IPS-20b (cell line): ENCODE results near the gene KLK15.

ENCODE experiments used
- H3K27ac ChIP-seq: one replicate; pipeline ENCODE4 v1.5.1; 2013; ENCODE audit warnings: low read length
- H3K27me3 ChIP-seq: 2 replicates; pipeline ENCODE4 v1.6.1; 2013; ENCODE audit warnings: mild to moderate bottlenecking, low read length, inconsistent platforms; ENCODE audit not compliant: insufficient read depth
- H3K36me3 ChIP-seq: 2 replicates; pipeline ENCODE4 v1.6.1; 2013; ENCODE audit warnings: low read depth, mild to moderate bottlenecking, inconsistent platforms, low read length, moderate library complexity; ENCODE audit not compliant: insufficient read depth
- H3K4me1 ChIP-seq: 2 replicates; pipeline ENCODE4 v1.6.1; 2013; ENCODE audit warnings: mild to moderate bottlenecking, control low read depth, inconsistent platforms, low read length, moderate library complexity; ENCODE audit not compliant: insufficient read depth
- H3K4me3 ChIP-seq: 2 replicates; pipeline ENCODE4 v1.5.1; 2013; ENCODE audit warnings: mild to moderate bottlenecking, low read length, inconsistent platforms
- H3K9ac ChIP-seq: 2 replicates; pipeline ENCODE4 v1.6.1; 2013; ENCODE audit warnings: low read depth, mild to moderate bottlenecking, inconsistent platforms, low read length, moderate library complexity
- H3K9me3 ChIP-seq: 2 replicates; pipeline ENCODE4 v1.6.1; 2013; ENCODE audit warnings: mild to moderate bottlenecking, low read depth, low read length, inconsistent platforms; ENCODE audit not compliant: insufficient read depth

The KLK15 gene

DNA sequence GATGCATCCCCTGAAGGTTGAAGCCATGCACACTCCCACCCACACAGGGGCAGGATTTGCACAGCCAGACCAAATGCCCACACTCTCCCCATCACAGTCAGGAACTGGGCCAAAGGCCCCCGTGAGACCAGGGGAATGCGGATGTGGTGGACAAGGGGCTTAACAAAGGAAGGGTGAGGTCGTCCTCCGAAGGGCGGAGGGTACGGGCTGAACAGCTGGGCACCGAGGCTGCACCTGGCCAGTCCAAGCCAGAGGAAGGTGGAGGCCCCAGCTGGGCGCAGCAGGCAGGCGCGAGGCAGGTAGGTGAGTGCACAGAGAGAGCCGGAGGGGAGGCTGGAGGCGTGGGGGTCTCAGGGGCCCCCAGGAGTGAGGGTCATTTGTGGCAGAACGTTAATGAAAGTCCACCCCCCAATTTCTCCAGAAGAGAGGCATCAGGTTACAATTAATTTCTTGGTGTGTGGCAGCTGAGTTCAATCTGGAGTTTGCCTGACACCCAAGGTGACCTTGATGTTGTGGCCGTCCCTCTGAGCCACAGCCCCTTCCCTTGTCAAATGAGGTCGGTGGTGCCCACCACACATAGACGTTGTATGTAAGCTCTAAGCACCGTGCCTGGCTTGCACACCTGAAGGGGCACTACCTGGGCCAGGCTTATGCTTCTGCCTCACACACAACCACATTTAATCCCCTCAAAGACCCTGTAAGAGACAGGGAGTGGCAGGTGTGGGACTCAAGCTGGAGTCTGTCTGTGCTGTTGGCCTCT, 2.9 kb downstream of the KLK15 start:
- Histone ChIP-seq H3K27ac (no peak overlapping the region), H3K9ac (no peak overlapping the region), H3K4me1 (no peaks in the 10 kb centered on the region), H3K4me3 (no peak overlapping the region), H3K36me3 (no peaks in the 10 kb centered on the region), H3K9me3 (peaks cover under 1% of the 10 kb centered on the region; the same call in 1 of the 2 replicates), H3K27me3 (peaks cover 19% of the 10 kb centered on the region)

DNA sequence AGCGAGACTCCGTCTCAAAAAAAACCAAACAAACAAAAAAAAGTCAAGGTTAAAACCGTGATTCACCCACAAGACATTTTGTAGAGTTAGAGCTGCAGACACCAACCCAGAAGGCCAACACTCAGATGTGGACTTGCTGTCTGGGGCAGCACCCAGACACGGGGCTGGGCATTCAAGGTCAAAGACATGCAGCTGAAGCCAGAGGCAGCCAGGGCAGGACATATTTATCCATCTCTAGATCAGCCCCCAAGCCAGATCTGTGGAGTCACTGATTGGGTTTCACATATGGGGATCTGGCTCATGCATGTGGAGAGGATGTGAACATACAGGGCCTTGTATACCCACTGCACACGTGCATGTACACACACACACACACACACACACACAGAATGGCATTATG, 3.6 kb downstream of the KLK15 start:
- H3K9me3 ChIP-seq = peaks cover 4% of the 10 kb centered on the region; the same call in 1 of the 2 replicates
- H3K4me3 ChIP-seq = no peak overlapping the region
- H3K4me1 ChIP-seq = no peaks in the 10 kb centered on the region
- no peak overlapping the region for H3K9ac ChIP-seq
- peaks cover 12% of the 10 kb centered on the region for H3K27me3 ChIP-seq
- no peaks in the 10 kb centered on the region for H3K36me3 ChIP-seq
- no peak overlapping the region for H3K27ac ChIP-seq

DNA sequence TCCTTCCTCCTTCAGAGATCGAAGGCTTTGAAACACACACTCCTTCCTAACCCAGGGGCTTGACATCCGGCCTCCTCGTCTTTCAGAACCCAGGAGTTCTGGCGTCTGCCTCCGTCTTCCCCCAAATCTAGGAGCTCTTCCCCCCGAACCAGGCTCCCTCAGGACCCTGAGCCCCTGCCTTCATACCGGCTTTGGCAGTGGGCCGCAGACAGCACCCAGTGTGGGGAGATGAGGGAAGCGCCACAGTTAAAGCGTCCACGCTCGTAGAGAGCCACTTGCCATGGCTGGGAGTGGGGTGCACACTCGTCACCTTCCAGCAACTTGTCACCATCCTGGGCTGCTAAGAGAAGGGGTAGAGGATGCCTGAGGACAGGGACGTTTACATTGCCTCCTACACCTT, 5.9 kb downstream of the KLK15 start:
- Histone ChIP-seq H3K36me3 (no peaks in the 10 kb centered on the region), H3K27ac (no peak overlapping the region), H3K27me3 (peaks cover 4% of the 10 kb centered on the region), H3K4me1 (no peaks in the 10 kb centered on the region), H3K4me3 (no peak overlapping the region), H3K9ac (no peak overlapping the region), H3K9me3 (peaks cover 4% of the 10 kb centered on the region)

DNA sequence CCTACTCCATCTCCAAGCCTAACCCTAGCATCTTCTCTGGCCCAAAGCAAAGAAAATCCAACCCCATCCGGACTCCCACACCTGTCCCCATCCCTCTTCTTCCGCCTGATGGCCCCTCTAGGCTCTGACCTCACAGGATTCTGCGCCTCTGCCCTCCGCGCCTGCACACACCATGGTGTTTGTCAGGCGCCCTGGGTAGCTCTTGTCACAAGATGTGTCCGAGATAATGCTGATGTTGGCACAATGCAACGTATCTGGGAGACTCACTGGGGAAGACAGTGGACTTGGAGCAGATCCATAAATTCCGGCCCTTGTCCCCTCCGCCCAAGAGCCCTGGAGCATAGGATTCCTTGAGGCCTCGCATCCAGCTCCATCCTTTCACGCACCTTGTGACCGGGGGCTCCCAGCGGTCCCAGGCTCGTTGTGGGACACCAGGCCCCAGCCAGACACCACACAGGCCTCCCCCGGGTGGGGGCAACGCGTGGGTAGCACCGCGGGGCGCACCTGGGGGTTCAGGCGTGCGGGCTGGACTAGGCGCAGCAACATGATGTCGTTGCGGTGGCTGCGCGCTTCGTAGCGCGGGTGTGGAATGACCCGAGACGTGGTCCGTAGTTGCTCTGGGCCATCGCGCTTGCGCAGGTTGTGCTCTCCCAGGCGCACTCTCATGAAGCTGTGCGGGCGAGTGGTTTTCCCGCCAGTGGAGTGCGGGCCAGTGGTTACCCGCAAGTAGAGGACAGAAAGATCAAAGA, 6.7 kb downstream of the KLK15 start:
- Histone ChIP-seq H3K27me3 (peaks cover 12% of the 10 kb centered on the region), H3K4me1 (no peaks in the 10 kb centered on the region), H3K36me3 (no peaks in the 10 kb centered on the region), H3K9me3 (peaks cover 4% of the 10 kb centered on the region), H3K4me3 (no peak overlapping the region), H3K9ac (no peak overlapping the region), H3K27ac (no peak overlapping the region)

DNA sequence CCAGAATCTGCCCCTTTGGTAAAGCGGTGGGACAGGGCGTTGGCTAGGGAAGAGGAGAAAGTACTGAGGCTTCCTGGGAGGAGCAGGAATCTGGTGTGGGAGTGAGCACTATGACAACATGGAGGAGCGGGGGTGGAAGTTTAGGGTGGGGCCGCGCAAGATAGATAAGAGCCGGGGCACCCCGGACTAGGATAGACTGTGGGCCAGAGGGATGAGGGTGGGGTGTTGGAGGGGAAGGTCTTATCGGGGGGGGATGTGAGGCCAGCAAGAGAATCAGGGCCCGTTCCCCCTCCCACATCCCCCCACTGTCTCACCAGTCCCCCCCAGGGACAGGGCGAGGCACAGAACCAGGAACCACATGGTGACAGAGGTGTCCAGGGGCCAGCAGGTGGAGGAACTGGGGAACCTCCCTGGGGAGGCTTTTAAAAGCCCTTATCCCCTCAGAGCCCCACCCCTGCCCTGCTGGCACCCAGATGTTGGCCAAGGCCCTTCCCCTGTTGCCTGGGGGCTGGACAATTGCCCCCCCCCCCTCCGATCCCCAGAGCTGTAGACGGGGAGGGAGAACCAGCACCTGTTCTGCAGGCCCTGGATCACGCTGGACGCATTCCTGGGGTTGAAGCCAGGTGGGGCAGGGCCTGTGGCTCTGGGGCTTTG, 9.9 kb downstream of the KLK15 start, which contains the start of gene KLK1:
TSS of gene KLK1 (minus strand) at position 399 of the 654 bp plus-strand sequence. CDS start at position 360, 39 bp downstream.
- Histone ChIP-seq H3K9ac (no peak within 1 kb of the TSS), H3K36me3 (no peaks in the 10 kb centered on the region), H3K27me3 (peaks cover 42% of the 10 kb centered on the region), H3K4me1 (peaks cover 3% of the 10 kb centered on the region; the same call in 1 of the 2 replicates), H3K27ac (no peak within 1 kb of the TSS), H3K4me3 (no peak within 1 kb of the TSS), H3K9me3 (peaks cover 4% of the 10 kb centered on the region)

DNA sequence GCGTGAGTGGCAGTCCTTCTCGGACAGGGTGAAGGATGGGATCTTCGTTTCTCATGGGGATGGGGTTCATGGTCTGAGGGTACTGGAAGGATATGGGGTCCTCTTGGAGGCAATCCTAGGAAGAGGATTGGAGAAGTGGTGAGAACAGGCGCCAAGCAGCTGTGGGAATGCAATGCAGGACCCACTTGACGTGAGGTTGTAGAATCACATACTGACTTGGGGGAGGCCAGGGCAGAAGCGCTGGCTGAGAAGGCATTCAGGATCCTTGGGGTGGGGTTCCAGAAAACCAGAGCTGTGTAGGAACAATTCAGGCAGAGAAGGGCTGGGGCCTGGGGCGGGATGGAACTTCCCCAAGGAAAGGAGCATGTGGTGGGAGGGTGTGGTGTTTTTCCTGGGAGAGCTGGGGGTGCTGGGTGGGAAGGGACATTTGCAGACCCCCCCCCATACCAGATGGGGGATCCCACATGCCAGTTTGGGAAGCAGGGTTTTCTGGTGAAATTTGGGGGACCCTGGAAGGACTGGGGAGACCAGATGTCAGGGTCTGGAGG, 10.6 kb downstream of the KLK15 start:
- no peak overlapping the region for H3K4me3 ChIP-seq
- H3K36me3 ChIP-seq = no peaks in the 10 kb centered on the region
- peaks cover 45% of the 10 kb centered on the region for H3K27me3 ChIP-seq
- H3K27ac ChIP-seq = no peak overlapping the region
- peaks cover 4% of the 10 kb centered on the region for H3K9me3 ChIP-seq
- peaks cover 3% of the 10 kb centered on the region; the same call in 1 of the 2 replicates for H3K4me1 ChIP-seq
- no peak overlapping the region for H3K9ac ChIP-seq

DNA sequence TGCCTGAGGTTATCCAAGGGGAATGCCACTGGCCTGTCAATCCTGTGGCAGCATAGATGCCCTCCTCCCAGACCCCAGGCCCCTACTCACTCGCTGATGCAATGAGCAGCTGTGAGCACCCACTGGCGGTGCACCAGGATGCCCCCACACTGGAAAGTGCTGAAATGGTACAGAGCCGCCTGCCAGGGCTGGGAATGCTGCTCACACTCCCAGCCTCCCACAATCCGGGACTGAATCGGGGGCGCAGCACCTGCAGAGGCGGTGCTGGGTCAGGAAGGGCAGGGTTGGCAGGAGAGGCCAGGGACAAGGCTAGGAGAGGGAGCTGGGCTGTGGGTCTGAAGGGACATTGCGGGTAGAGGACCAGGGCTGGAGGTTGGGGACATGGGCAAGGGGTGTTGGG, 11.8 kb downstream of the KLK15 start:
- Histone ChIP-seq H3K27ac (no peak overlapping the region), H3K36me3 (no peaks in the 10 kb centered on the region), H3K4me3 (no peak overlapping the region), H3K27me3 (peaks cover 52% of the 10 kb centered on the region), H3K9me3 (peaks cover 4% of the 10 kb centered on the region), H3K9ac (no peak overlapping the region), H3K4me1 (peaks cover 3% of the 10 kb centered on the region; the same call in 1 of the 2 replicates)

DNA sequence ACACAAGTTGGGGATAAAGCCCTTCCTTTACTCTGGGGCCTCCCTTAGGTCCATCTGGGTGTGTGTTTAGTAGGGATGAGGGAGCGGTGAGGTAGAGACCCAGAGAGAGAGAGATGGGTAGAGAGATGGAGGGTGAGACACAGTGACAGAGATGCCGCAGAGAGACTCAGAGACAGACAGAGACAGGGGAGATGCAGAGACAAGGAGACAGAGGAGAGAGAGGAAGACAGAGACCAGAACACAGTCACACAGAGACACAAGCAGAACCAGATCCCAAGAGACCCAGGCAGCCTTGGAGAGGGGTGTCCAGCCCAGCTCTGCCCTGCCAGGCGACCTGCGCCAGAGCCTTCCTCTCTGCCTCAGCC, 12.1 kb downstream of the KLK15 start:
- no peak overlapping the region for H3K27ac ChIP-seq
- peaks cover 4% of the 10 kb centered on the region for H3K9me3 ChIP-seq
- H3K4me3 ChIP-seq = peak overlapping the region; percentile 26; the same call in 1 of the 2 replicates
- H3K4me1 ChIP-seq = peaks cover 3% of the 10 kb centered on the region; the same call in 1 of the 2 replicates
- peaks cover 52% of the 10 kb centered on the region for H3K27me3 ChIP-seq
- no peak overlapping the region for H3K9ac ChIP-seq
- H3K36me3 ChIP-seq = no peaks in the 10 kb centered on the region

DNA sequence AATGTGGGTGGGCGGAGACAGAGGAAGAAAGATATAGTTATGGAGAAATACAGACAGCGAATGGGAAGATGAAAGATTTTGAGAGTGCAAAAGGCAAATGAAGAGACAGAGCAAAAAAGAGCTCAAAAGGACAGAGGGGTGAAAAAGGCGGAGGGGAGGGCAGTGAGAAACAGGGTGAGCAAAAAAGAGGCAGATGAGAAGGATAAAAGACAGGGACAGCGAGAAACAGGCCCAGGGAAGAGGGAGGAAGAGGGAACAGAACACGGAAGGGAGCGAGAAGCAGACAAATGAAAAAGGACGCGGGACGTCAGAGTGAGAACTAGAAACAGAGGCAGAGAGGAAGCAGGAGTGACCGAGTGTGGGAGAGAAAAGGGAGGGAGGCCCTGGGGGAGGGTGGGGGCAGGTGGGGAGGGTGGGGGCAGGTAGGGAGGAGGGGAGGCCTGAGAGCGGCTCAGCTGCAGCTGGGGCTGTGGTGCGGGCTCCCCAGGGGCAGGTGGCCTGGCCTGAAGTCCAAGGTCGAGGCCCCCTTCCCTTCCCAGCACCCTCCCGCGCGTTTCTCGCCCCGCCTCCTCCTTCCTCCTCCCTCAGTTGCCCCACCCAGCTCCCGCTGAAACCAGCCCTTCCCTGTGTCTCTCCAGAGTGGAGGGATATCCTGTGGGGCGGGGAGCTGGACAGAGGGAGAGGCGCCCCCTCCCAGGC, 12.7 kb downstream of the KLK15 start:
- Histone ChIP-seq H3K27ac (no peak overlapping the region), H3K9me3 (peaks cover 4% of the 10 kb centered on the region), H3K4me3 (peak overlapping the region; percentile 59; the same call in 1 of the 2 replicates), H3K36me3 (no peaks in the 10 kb centered on the region), H3K9ac (no peak overlapping the region), H3K4me1 (peaks cover 3% of the 10 kb centered on the region; the same call in 1 of the 2 replicates), H3K27me3 (peaks cover 52% of the 10 kb centered on the region)

DNA sequence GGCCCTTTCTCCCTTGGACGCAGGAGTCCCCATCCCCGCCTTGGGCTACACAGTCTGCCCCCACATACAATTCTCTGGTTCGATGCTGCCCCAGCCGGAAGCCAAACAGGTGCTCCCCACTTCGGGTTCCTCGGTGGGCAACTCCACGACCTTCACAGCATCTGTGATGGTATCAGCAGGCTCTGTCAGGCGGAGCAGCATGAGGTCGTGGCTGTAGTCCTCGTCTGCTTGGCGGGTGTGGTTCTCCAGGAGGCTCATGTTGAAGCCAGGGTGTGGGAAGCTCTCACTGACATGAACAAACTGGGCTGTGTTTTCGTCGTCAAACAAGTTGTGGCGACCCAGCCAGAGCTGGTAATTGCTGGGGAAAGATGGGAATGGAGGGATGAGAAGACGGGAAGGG, 13.3 kb downstream of the KLK15 start:
- Histone ChIP-seq H3K9ac (no peak overlapping the region), H3K27ac (no peak overlapping the region), H3K36me3 (no peaks in the 10 kb centered on the region), H3K4me1 (peaks cover 3% of the 10 kb centered on the region; the same call in 1 of the 2 replicates), H3K4me3 (peak overlapping the region; percentile 59; the same call in 1 of the 2 replicates), H3K27me3 (peaks cover 52% of the 10 kb centered on the region), H3K9me3 (peaks cover 2% of the 10 kb centered on the region)

DNA sequence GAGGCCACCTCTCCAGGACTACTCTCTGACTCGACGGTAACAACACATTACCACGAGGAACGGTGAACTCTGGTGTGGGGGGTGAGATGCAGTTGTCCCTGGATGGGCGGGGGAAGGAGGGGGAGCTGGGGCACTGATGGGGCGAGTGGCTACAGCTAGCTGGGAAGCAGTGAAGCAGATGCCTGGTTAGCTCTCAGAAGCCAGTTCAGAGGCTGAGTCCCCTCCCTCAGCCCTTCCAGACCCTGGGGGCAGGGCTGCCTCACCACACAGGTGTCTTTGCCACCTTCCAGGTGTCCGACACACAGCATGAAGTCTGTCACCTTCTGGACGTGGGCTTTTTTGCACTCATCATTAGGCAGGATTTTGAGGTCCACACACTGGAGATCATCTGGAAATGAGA, 13.7 kb downstream of the KLK15 start:
- Histone ChIP-seq H3K9me3 (peaks cover 3% of the 10 kb centered on the region), H3K27me3 (peaks cover 52% of the 10 kb centered on the region), H3K4me3 (peak overlapping the region; percentile 59; the same call in 1 of the 2 replicates), H3K4me1 (peaks cover 3% of the 10 kb centered on the region; the same call in 1 of the 2 replicates), H3K27ac (no peak overlapping the region), H3K9ac (no peak overlapping the region), H3K36me3 (no peaks in the 10 kb centered on the region)
